Measurements from ENCODE around the gene PSMC3IP.

Gene PSMC3IP

GRCh38 chr17:42566883-42567573, 10.5 kb downstream of the PSMC3IP start, which contains the start of gene MLX:
MLX (plus strand) TSS chr17:42567100; CDS start chr17:42567125, 25 bp downstream.
- Histone ChIP-seq H3K4me3 (ENCODE audit: low read depth, low read length) (peak within 1 kb of the TSS; percentile 98), H3K79me2 (ENCODE audit: control insufficient read depth, insufficient read depth, low read length, unreplicated experiment) (peaks cover 52% of the 10 kb centered on the region), H2AFZ (ENCODE audit: low read length, unreplicated experiment) (no peak within 1 kb of the TSS), H3K27me3 (ENCODE audit: insufficient read depth, low read length) (no peaks in the 10 kb centered on the region), H3K27ac (ENCODE audit: low read depth, low read length) (peak within 1 kb of the TSS; percentile 43), H3K36me3 (ENCODE audit: insufficient read depth, low read length) (peaks cover 21% of the 10 kb centered on the region), H3K4me1 (ENCODE audit: control insufficient read depth, insufficient read depth, low read length, unreplicated experiment) (peaks cover 24% of the 10 kb centered on the region)

- Histone ChIP-seq H3K4me3 (ENCODE audit: low read depth, low read length) (peak overlapping the region; percentile 98), H3K27ac (ENCODE audit: low read depth, low read length) (no peak overlapping the region), H3K79me2 (ENCODE audit: control insufficient read depth, insufficient read depth, low read length, unreplicated experiment) (peaks cover 55% of the 10 kb centered on the region), H3K36me3 (ENCODE audit: insufficient read depth, low read length) (peaks cover 16% of the 10 kb centered on the region), H2AFZ (ENCODE audit: low read length, unreplicated experiment) (no peak overlapping the region), H3K27me3 (ENCODE audit: insufficient read depth, low read length) (no peaks in the 10 kb centered on the region), H3K4me1 (ENCODE audit: control insufficient read depth, insufficient read depth, low read length, unreplicated experiment) (peaks cover 24% of the 10 kb centered on the region)
These were observed 11.2 kb downstream of the PSMC3IP start for GRCh38 chr17:42566215-42566882.

GRCh38 chr17:42565523-42566214, 11.9 kb downstream of the PSMC3IP start:
- H3K27ac ChIP-seq (ENCODE audit: low read depth, low read length) = no peak overlapping the region
- H3K4me1 ChIP-seq (ENCODE audit: control insufficient read depth, insufficient read depth, low read length, unreplicated experiment) = peaks cover 24% of the 10 kb centered on the region
- peaks cover 57% of the 10 kb centered on the region for H3K79me2 ChIP-seq (ENCODE audit: control insufficient read depth, insufficient read depth, low read length, unreplicated experiment)
- H3K27me3 ChIP-seq (ENCODE audit: insufficient read depth, low read length) = no peaks in the 10 kb centered on the region
- peaks cover 15% of the 10 kb centered on the region for H3K36me3 ChIP-seq (ENCODE audit: insufficient read depth, low read length)
- H3K4me3 ChIP-seq (ENCODE audit: low read depth, low read length) = no peak overlapping the region
- H2AFZ ChIP-seq (ENCODE audit: low read length, unreplicated experiment) = no peak overlapping the region

GRCh38 chr17:42564815-42565522, 12.6 kb downstream of the PSMC3IP start:
- no peaks in the 10 kb centered on the region for H3K27me3 ChIP-seq (ENCODE audit: insufficient read depth, low read length)
- peaks cover 23% of the 10 kb centered on the region for H3K4me1 ChIP-seq (ENCODE audit: control insufficient read depth, insufficient read depth, low read length, unreplicated experiment)
- H3K36me3 ChIP-seq (ENCODE audit: insufficient read depth, low read length) = peaks cover 11% of the 10 kb centered on the region
- H3K79me2 ChIP-seq (ENCODE audit: control insufficient read depth, insufficient read depth, low read length, unreplicated experiment) = peaks cover 60% of the 10 kb centered on the region
- H3K4me3 ChIP-seq (ENCODE audit: low read depth, low read length) = no peak overlapping the region
- no peak overlapping the region for H3K27ac ChIP-seq (ENCODE audit: low read depth, low read length)
- no peak overlapping the region for H2AFZ ChIP-seq (ENCODE audit: low read length, unreplicated experiment)

- H3K4me3 ChIP-seq (ENCODE audit: low read depth, low read length) = peak overlapping the region; percentile 86; the same call in 1 of the 2 replicates
- H3K36me3 ChIP-seq (ENCODE audit: insufficient read depth, low read length) = peaks cover 1% of the 10 kb centered on the region; the same call in 1 of the 2 replicates
- H2AFZ ChIP-seq (ENCODE audit: low read length, unreplicated experiment) = no peak overlapping the region
- no peak overlapping the region for H3K27ac ChIP-seq (ENCODE audit: low read depth, low read length)
- H3K4me1 ChIP-seq (ENCODE audit: control insufficient read depth, insufficient read depth, low read length, unreplicated experiment) = peaks cover 17% of the 10 kb centered on the region
- H3K79me2 ChIP-seq (ENCODE audit: control insufficient read depth, insufficient read depth, low read length, unreplicated experiment) = peaks cover 56% of the 10 kb centered on the region
- no peaks in the 10 kb centered on the region for H3K27me3 ChIP-seq (ENCODE audit: insufficient read depth, low read length)
These were observed 13.6 kb downstream of the PSMC3IP start for GRCh38 chr17:42563950-42564349.

DNA sequence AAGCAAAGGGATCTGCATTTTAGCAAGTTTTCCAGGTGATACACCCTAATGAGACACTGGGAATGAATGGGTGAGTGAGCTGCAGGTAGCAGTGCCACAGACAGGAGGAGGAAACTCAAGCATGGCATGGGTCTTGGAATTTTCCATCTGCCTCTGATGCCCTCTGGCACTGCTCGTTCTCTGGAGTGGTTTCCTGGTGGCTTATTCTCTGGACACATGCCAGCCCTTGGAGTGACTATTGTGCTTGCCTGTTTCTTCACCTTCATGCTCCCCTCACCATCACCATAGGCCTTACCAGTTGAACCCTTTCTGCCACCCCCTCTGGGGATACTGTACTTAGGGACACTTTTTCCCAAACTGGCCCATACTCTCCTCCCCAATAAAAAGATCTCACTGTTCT, 14.0 kb downstream of the PSMC3IP start:
- H3K36me3 ChIP-seq (ENCODE audit: insufficient read depth, low read length) = no peaks in the 10 kb centered on the region; the same call in 1 of the 2 replicates

GRCh38 chr17:42563143-42563509, 14.4 kb downstream of the PSMC3IP start:
- no peaks in the 10 kb centered on the region; the same call in 1 of the 2 replicates for H3K36me3 ChIP-seq (ENCODE audit: insufficient read depth, low read length)
- no peaks in the 10 kb centered on the region for H3K27me3 ChIP-seq (ENCODE audit: insufficient read depth, low read length)
- H3K79me2 ChIP-seq (ENCODE audit: control insufficient read depth, insufficient read depth, low read length, unreplicated experiment) = peaks cover 48% of the 10 kb centered on the region
- peak overlapping the region; percentile 72 for H3K27ac ChIP-seq (ENCODE audit: low read depth, low read length)
- H2AFZ ChIP-seq (ENCODE audit: low read length, unreplicated experiment) = no peak overlapping the region
- peaks cover 17% of the 10 kb centered on the region for H3K4me1 ChIP-seq (ENCODE audit: control insufficient read depth, insufficient read depth, low read length, unreplicated experiment)
- H3K4me3 ChIP-seq (ENCODE audit: low read depth, low read length) = peak overlapping the region; percentile 86

More for the DNA sequence above, 14.0 kb downstream of the PSMC3IP start:
- no peak overlapping the region for H2AFZ ChIP-seq (ENCODE audit: low read length, unreplicated experiment)
- H3K4me3 ChIP-seq (ENCODE audit: low read depth, low read length) = peak overlapping the region; percentile 86
- H3K27ac ChIP-seq (ENCODE audit: low read depth, low read length) = no peak overlapping the region
- no peaks in the 10 kb centered on the region for H3K27me3 ChIP-seq (ENCODE audit: insufficient read depth, low read length)
- H3K79me2 ChIP-seq (ENCODE audit: control insufficient read depth, insufficient read depth, low read length, unreplicated experiment) = peaks cover 52% of the 10 kb centered on the region
- H3K4me1 ChIP-seq (ENCODE audit: control insufficient read depth, insufficient read depth, low read length, unreplicated experiment) = peaks cover 17% of the 10 kb centered on the region

GRCh38 chr17:42562388-42563142, 15.0 kb downstream of the PSMC3IP start:
- peaks cover 17% of the 10 kb centered on the region for H3K4me1 ChIP-seq (ENCODE audit: control insufficient read depth, insufficient read depth, low read length, unreplicated experiment)
- peak overlapping the region; percentile 99 for H2AFZ ChIP-seq (ENCODE audit: low read length, unreplicated experiment)

DNA sequence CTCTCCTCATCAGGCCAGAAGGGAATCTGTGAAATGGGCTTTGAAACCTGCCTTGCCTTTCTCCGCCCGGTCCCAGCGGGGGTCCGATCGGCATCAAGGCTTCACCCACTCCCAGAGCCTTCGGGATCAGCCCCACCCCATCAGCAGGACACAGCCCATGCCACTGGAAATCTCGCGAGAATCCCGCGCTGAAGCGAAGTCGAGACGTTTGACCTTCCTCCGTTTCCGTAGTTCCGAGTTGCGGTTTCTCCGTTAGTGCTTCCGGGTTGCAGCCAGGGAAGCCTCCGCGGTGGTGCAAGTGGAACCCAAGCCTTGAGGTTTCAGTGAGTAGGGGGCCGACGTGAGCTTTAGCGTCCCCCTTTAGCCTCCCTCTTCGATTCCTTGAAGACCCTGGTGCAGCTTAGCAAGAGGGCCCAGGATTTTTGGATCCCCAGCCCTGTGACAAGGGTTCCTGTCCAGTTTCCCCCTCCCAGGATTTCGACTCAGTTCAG, 15.6 kb downstream of the PSMC3IP start, which contains the start of gene COASY:
TSS of gene COASY (plus strand) at position 252 of the 491 bp plus-strand sequence. CDS start 475 bp downstream, outside the sequence.
- peak within 1 kb of the TSS; percentile 86 for H3K4me3 ChIP-seq (ENCODE audit: low read depth, low read length)
- peaks cover 39% of the 10 kb centered on the region for H3K79me2 ChIP-seq (ENCODE audit: control insufficient read depth, insufficient read depth, low read length, unreplicated experiment)
- H3K4me1 ChIP-seq (ENCODE audit: control insufficient read depth, insufficient read depth, low read length, unreplicated experiment) = peaks cover 17% of the 10 kb centered on the region
- peak within 1 kb of the TSS; percentile 72 for H3K27ac ChIP-seq (ENCODE audit: low read depth, low read length)
- H3K36me3 ChIP-seq (ENCODE audit: insufficient read depth, low read length) = no peaks in the 10 kb centered on the region; the same call in 1 of the 2 replicates
- peak within 1 kb of the TSS; percentile 99 for H2AFZ ChIP-seq (ENCODE audit: low read length, unreplicated experiment)
- H3K27me3 ChIP-seq (ENCODE audit: insufficient read depth, low read length) = no peaks in the 10 kb centered on the region

More at GRCh38 chr17:42562388-42563142, 15.0 kb downstream of the PSMC3IP start:
- H3K27ac ChIP-seq (ENCODE audit: low read depth, low read length) = peak overlapping the region; percentile 72
- H3K36me3 ChIP-seq (ENCODE audit: insufficient read depth, low read length) = no peaks in the 10 kb centered on the region; the same call in 1 of the 2 replicates
- peaks cover 44% of the 10 kb centered on the region for H3K79me2 ChIP-seq (ENCODE audit: control insufficient read depth, insufficient read depth, low read length, unreplicated experiment)
- no peaks in the 10 kb centered on the region for H3K27me3 ChIP-seq (ENCODE audit: insufficient read depth, low read length)
- peak overlapping the region; percentile 86 for H3K4me3 ChIP-seq (ENCODE audit: low read depth, low read length)

All from ACC112 (cell line).